Nephron progenitor cell (in vitro differentiated cells): ENCODE measurements around the gene ZNF814.
"Not testable (repeated sequence)": the region's sequence is repeated elsewhere in the genome, so short reads cannot be mapped to it uniquely, and the experiment has no call there.

Experiments
- DNase-seq: peaks from one replicate; pipeline ENCODE4 v3.0.0; 2021
- H3K27ac Mint-ChIP-seq: 2 replicates; pipeline ENCODE4 v1.8.0; 2021; ENCODE audit warnings: mild to moderate bottlenecking, moderate library complexity, mixed read lengths
- H3K27me3 Mint-ChIP-seq: 2 replicates; pipeline ENCODE4 v1.8.0; 2021; ENCODE audit warnings: mild to moderate bottlenecking, low read depth, mixed read lengths; ENCODE audit not compliant: poor library complexity
- H3K36me3 Mint-ChIP-seq: 2 replicates; pipeline ENCODE4 v1.8.0; 2021; ENCODE audit warnings: low read depth, mixed read lengths
- H3K4me1 Mint-ChIP-seq: 2 replicates; pipeline ENCODE4 v1.8.0; 2021; ENCODE audit warnings: mixed read lengths
- H3K4me3 Mint-ChIP-seq: 2 replicates; pipeline ENCODE4 v1.8.0; 2021; ENCODE audit warnings: mild to moderate bottlenecking, moderate library complexity, mixed read lengths
- H3K9me3 Mint-ChIP-seq: 2 replicates; pipeline ENCODE4 v1.8.0; 2021; ENCODE audit warnings: mild to moderate bottlenecking, moderate library complexity, mixed read lengths
- CTCF ChIP-seq: fragments of 200-600 bp; sonication (generic); IDR thresholded peaks from 2 replicates; pipeline ENCODE4 v1.5.0; 2021; ENCODE audit warnings: antibody characterized with exemption

ZNF814 gene

GRCh38 chr19:57867868-57868492, 20.9 kb downstream of the ZNF814 start:
- TF ChIP-seq CTCF, result no peak
- H3K27me3 Mint-ChIP-seq, result peaks cover 9% of the 10 kb centered on the region
- peaks cover 97% of the 10 kb centered on the region for H3K36me3 Mint-ChIP-seq
- no peak overlapping the region for H3K4me3 Mint-ChIP-seq
- no peaks in the 10 kb centered on the region for H3K4me1 Mint-ChIP-seq
- no peak for DNase-seq
- peak overlapping the region; percentile 25 for H3K27ac Mint-ChIP-seq
- H3K9me3 Mint-ChIP-seq, result peaks cover 94% of the 10 kb centered on the region

GRCh38 chr19:57862351-57862750, 26.5 kb downstream of the ZNF814 start:
- not testable (repeated sequence) for H3K27me3 Mint-ChIP-seq, DNase-seq, H3K4me1 Mint-ChIP-seq, H3K27ac Mint-ChIP-seq, H3K4me3 Mint-ChIP-seq
- peaks cover 96% of the 10 kb centered on the region for H3K36me3 Mint-ChIP-seq
- peaks cover 88% of the 10 kb centered on the region for H3K9me3 Mint-ChIP-seq

DNA sequence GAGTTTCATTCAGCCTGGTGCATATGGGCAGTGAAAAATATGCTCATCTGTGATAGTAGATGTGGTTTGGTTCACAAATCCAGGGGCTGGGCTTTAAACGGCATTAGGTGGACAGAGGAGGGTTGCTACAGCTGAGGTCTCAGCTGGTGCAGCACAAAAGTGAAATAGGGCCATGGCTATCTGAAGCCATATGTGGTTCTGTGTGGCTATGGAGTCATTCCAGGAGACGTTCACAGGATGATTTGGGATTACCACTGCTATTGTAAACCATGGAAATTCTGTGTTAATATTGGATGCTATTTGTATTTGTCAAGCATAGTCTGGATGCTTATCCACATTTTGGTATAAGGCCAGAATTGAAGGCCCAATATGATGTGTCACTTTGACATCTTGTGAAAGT, 34.7 kb downstream of the ZNF814 start:
- Mint-ChIP-seq H3K4me1 (peaks cover 21% of the 10 kb centered on the region), H3K27ac (peak overlapping the region; percentile 68), H3K36me3 (peaks cover 84% of the 10 kb centered on the region), H3K9me3 (peaks cover 40% of the 10 kb centered on the region)
- DNase-seq, H3K4me3 Mint-ChIP-seq, H3K27me3 Mint-ChIP-seq: not testable (repeated sequence)

DNA sequence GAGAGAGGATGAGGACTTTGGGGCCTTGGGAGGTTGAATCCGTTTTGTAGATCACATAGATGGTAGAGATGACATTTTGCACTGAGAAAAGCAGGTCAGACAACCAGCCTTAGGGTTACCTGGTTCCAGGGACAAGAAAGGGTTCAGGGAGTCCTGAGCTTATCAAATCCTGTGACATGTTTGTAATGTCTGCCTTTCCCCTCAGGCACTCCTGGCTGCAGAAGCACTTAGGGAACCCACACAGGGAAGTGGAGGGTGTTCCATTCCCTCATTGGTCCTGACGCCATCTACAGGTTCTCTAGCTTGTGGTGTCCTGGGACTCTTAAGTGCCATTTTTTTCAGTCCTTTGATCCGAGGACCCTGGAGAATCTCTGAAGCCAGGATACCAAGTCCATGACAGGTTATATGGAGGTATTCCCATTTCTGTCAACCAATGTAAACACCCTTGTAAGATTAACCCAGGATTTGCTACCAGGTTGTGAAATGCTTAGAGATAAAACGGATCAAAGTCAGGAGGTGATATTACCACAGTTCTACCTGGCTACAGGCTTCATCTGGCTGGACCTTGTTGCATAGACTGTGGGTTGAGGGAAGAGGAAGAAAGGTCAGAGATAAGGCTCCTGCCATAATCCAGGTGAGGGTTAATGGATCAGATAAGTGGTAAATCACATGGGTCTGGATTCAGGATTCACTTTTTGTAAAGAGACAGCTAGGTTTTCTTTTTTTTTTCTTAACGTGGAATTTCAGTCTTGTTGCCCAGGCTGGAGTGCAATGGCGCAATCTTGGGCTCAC, 36.8 kb downstream of the ZNF814 start:
- H3K9me3 Mint-ChIP-seq, result peaks cover 26% of the 10 kb centered on the region
- peaks cover 72% of the 10 kb centered on the region for H3K36me3 Mint-ChIP-seq
- H3K27me3 Mint-ChIP-seq, H3K4me3 Mint-ChIP-seq, DNase-seq: not testable (repeated sequence)
- H3K4me1 Mint-ChIP-seq, result peaks cover 21% of the 10 kb centered on the region
- peak overlapping the region; percentile 36 for H3K27ac Mint-ChIP-seq

GRCh38 chr19:57850553-57851017, 38.3 kb downstream of the ZNF814 start:
- no peak for TF ChIP-seq CTCF
- H3K4me3 Mint-ChIP-seq, result peak overlapping the region; percentile 95
- H3K36me3 Mint-ChIP-seq, result peaks cover 68% of the 10 kb centered on the region
- DNase-seq, result peak; percentile 2
- peaks cover 4% of the 10 kb centered on the region for H3K27me3 Mint-ChIP-seq
- peak overlapping the region; percentile 98 for H3K27ac Mint-ChIP-seq
- H3K4me1 Mint-ChIP-seq, result peaks cover 21% of the 10 kb centered on the region
- H3K9me3 Mint-ChIP-seq, result peaks cover 18% of the 10 kb centered on the region

- Mint-ChIP-seq H3K4me1 (peaks cover 21% of the 10 kb centered on the region), H3K27ac (peak within 1 kb of the TSS; percentile 98), H3K4me3 (peak within 1 kb of the TSS; percentile 95), H3K9me3 (peaks cover 14% of the 10 kb centered on the region), H3K36me3 (peaks cover 68% of the 10 kb centered on the region)
- H3K27me3 Mint-ChIP-seq, result not testable (repeated sequence)
- DNase-seq, result peak; percentile 47
Observed at GRCh38 chr19:57849666-57850473, 39.0 kb downstream of the ZNF814 start, which contains the start of gene ZNF587. Gene ZNF587, plus strand, starts transcription at chr19:57849859. Its CDS starts 180 bp downstream, at chr19:57850039.

GRCh38 chr19:57849162-57849665, 39.6 kb downstream of the ZNF814 start:
- H3K27ac Mint-ChIP-seq, H3K27me3 Mint-ChIP-seq, DNase-seq: not testable (repeated sequence)
- H3K4me3 Mint-ChIP-seq, result peak overlapping the region; percentile 95
- peaks cover 14% of the 10 kb centered on the region for H3K9me3 Mint-ChIP-seq
- H3K36me3 Mint-ChIP-seq, result peaks cover 67% of the 10 kb centered on the region
- peaks cover 21% of the 10 kb centered on the region for H3K4me1 Mint-ChIP-seq

- H3K27ac Mint-ChIP-seq, H3K9me3 Mint-ChIP-seq, H3K27me3 Mint-ChIP-seq, H3K4me3 Mint-ChIP-seq, DNase-seq: not testable (repeated sequence)
- peaks cover 62% of the 10 kb centered on the region for H3K36me3 Mint-ChIP-seq
- H3K4me1 Mint-ChIP-seq, result peaks cover 21% of the 10 kb centered on the region
Observed at GRCh38 chr19:57847164-57847563, 41.7 kb downstream of the ZNF814 start.
